Left colon (tissue), 2 donors: ENCODE measurements around the gene CYBC1. TPM values are rescaled to one million over a fixed set of nuclear protein-coding genes. Genes with fewer than 3 reads are reported as not detected.

Experiments
- ATAC-seq: fragments of 200-7000 bp; cut with Tn5 transposase; one replicate; pipeline ENCODE4 v1.9.1; 2020; ENCODE audit warnings: mild to moderate bottlenecking, moderate library complexity
- DNase-seq, 2 donors: peaks; one replicate each; pipeline ENCODE4 v3.0.0-alpha.2; 2020
- intact Hi-C, 2 donors: fragments of 100-400 bp; cut with DNase I in 1 of 2; cut with micrococcal nuclease in 1 of 2; formaldehyde crosslinking; loops; one replicate each; pipeline versions ENCODE4 v1.11.2 to v1.14.0; 2022; cut with DNase I, micrococcal nuclease
- long read RNA-seq: library from polyadenylated mRNA; unstranded; transcript quantifications from one replicate; pipeline ENCODE4 v2.0.0, GENCODE V29; 2021
- total RNA-seq, 2 donors: library from RNA; stranded (reverse); fragmentation: NEBNext Ultra II Directional; extraction: Animal tissue kit (Norgen Biotek cat#: 25700); gene quantifications; one replicate each; pipeline ENCODE4 v1.2.1, GENCODE V29; 2021
- donor health status: DM: no; HTN: no; CAD: no.
- donor health status: DM: yes; HTN: yes; CAD: no.

The CYBC1 gene
- 10 to 100 TPM; 60.8 to 77.8 TPM for total RNA-seq
- long read RNA-seq, full-length matches to known transcripts = 67 of 121 reads
- long read RNA-seq, partial matches to known transcripts = 6 of 121 reads
- long read RNA-seq, other reads (novel, unspliced or antisense) = 48 of 121 reads

- peak; percentile 97 for ATAC-seq
Observed at GRCh38 chr17:82450357-82451106, at the start of gene CYBC1. Gene CYBC1, minus strand, starts transcription at chr17:82450752. Its CDS starts 1,498 bp downstream, at chr17:82449254.

GRCh38 chr17:82497483-82498405 is 47.2 kb upstream of the CYBC1 start:
- intact Hi-C loops = no loop called here
- ATAC-seq = peak; percentile 48
- DNase-seq = peak; percentile 37 to 53

More at GRCh38 chr17:82450357-82451106, at the start of gene CYBC1:
- DNase-seq = peak; percentile 88 to 98
- intact Hi-C loops = no loop called here

GRCh38 chr17:82496529-82497434 is 46.2 kb upstream of the CYBC1 start:
- ATAC-seq = peak; percentile 87
- intact Hi-C loops = no loop called here
- peak; percentile 98 for DNase-seq

- DNase-seq (peak; percentile 63 to 76), ATAC-seq (peak; percentile 66)
- intact Hi-C loops = no loop called here
Observed at GRCh38 chr17:82495844-82496528, 45.4 kb upstream of the CYBC1 start.

GRCh38 chr17:82494236-82495055 is 43.9 kb upstream of the CYBC1 start:
- ATAC-seq (peak; percentile 47), DNase-seq (peak; percentile 81 to 84)
- intact Hi-C loops = no loop called here

- ATAC-seq = no peak
- DNase-seq = no peak
- intact Hi-C loops = no loop called here
Observed at GRCh38 chr17:82493226-82493781, 42.8 kb upstream of the CYBC1 start.

- intact Hi-C loops = no loop called here
- no peak for DNase-seq
- no peak for ATAC-seq
Observed at GRCh38 chr17:82492643-82493225, 42.2 kb upstream of the CYBC1 start.

- intact Hi-C loops = no loop called here
- DNase-seq (no peak), ATAC-seq (no peak)
Observed at GRCh38 chr17:82491533-82491932, 41.0 kb upstream of the CYBC1 start.

- DNase-seq = no peak
- intact Hi-C loops = no loop called here
- ATAC-seq = no peak
Observed at GRCh38 chr17:82491196-82491530, 40.6 kb upstream of the CYBC1 start.

- intact Hi-C loops = no loop called here
- DNase-seq (no peak), ATAC-seq (peak; percentile 35)
Observed at GRCh38 chr17:82490512-82491195, 40.1 kb upstream of the CYBC1 start.

GRCh38 chr17:82489851-82490511 is 39.4 kb upstream of the CYBC1 start:
- intact Hi-C loops = no loop called here
- no peak for ATAC-seq
- no peak for DNase-seq

GRCh38 chr17:82489117-82489516 is 38.6 kb upstream of the CYBC1 start:
- DNase-seq = no peak
- intact Hi-C loops = no loop called here
- no peak for ATAC-seq

GRCh38 chr17:82487910-82488309 is 37.4 kb upstream of the CYBC1 start:
- no peak for ATAC-seq
- intact Hi-C loops = no loop called here
- no peak for DNase-seq

GRCh38 chr17:82486231-82487094 is 35.9 kb upstream of the CYBC1 start:
- intact Hi-C loops = no loop called here
- peak; percentile 82 for ATAC-seq
- peak; percentile 53 to 57 for DNase-seq

GRCh38 chr17:82483836-82484235 is 33.3 kb upstream of the CYBC1 start:
- ATAC-seq = peak; percentile 72
- intact Hi-C loops = no loop called here
- DNase-seq = peak in 1 of 2 donors; percentile 65
